Measurements from ENCODE around the gene KRT2. TPM values are rescaled to one million over a fixed set of nuclear protein-coding genes. Genes with fewer than 3 reads are reported as not detected.
"Not testable (repeated sequence)": the region's sequence is repeated elsewhere in the genome, so short reads cannot be mapped to it uniquely, and the experiment has no call there.

KRT2 gene
- total RNA-seq, 1 experiment from 2014 or later: not detected

DNA sequence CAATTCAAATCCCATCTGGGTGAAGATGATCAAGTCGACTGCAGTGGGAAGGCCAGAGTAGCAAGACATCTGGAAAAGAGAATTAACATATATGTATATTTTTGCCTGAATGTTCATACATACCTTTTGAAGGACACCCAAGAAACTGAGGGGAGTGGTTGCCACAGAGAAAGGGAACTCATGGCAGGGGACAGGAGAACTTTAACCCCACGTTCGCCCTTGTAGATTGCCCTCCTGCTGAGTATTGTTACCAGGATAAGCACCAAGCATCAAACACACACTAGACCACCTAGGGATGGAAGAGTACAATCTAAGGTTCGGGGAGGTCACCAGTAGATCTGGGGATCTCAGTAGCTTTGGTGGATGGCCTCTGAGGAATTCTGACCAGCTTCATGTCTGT lies 18.5 kb upstream of the KRT2 start (continued):
- TF ChIP-seq, protein P1, sequence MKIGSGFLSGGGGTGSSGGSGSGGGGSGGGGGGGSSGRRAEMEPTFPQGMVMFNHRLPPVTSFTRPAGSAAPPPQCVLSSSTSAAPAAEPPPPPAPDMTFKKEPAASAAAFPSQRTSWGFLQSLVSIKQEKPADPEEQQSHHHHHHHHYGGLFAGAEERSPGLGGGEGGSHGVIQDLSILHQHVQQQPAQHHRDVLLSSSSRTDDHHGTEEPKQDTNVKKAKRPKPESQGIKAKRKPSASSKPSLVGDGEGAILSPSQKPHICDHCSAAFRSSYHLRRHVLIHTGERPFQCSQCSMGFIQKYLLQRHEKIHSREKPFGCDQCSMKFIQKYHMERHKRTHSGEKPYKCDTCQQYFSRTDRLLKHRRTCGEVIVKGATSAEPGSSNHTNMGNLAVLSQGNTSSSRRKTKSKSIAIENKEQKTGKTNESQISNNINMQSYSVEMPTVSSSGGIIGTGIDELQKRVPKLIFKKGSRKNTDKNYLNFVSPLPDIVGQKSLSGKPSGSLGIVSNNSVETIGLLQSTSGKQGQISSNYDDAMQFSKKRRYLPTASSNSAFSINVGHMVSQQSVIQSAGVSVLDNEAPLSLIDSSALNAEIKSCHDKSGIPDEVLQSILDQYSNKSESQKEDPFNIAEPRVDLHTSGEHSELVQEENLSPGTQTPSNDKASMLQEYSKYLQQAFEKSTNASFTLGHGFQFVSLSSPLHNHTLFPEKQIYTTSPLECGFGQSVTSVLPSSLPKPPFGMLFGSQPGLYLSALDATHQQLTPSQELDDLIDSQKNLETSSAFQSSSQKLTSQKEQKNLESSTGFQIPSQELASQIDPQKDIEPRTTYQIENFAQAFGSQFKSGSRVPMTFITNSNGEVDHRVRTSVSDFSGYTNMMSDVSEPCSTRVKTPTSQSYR (CRISPR knock-in tag; IDR thresholded peaks at IDR 0.05): no peak
- TF ChIP-seq SMAD3 (CRISPR knock-in tag; IDR thresholded peaks at IDR 0.05; ENCODE audit: borderline replicate concordance) (no peak), STAT6 (CRISPR knock-in tag; conservative IDR thresholded peaks at IDR 0.05; ENCODE audit: low read depth) (no peak), GABPB1 (CRISPR knock-in tag; IDR thresholded peaks at IDR 0.05) (no peak)
- TF ChIP-seq, protein P2, sequence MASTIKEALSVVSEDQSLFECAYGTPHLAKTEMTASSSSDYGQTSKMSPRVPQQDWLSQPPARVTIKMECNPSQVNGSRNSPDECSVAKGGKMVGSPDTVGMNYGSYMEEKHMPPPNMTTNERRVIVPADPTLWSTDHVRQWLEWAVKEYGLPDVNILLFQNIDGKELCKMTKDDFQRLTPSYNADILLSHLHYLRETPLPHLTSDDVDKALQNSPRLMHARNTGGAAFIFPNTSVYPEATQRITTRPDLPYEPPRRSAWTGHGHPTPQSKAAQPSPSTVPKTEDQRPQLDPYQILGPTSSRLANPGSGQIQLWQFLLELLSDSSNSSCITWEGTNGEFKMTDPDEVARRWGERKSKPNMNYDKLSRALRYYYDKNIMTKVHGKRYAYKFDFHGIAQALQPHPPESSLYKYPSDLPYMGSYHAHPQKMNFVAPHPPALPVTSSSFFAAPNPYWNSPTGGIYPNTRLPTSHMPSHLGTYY (CRISPR knock-in tag; IDR thresholded peaks at IDR 0.05): no peak
- TF ChIP-seq, protein P3, sequence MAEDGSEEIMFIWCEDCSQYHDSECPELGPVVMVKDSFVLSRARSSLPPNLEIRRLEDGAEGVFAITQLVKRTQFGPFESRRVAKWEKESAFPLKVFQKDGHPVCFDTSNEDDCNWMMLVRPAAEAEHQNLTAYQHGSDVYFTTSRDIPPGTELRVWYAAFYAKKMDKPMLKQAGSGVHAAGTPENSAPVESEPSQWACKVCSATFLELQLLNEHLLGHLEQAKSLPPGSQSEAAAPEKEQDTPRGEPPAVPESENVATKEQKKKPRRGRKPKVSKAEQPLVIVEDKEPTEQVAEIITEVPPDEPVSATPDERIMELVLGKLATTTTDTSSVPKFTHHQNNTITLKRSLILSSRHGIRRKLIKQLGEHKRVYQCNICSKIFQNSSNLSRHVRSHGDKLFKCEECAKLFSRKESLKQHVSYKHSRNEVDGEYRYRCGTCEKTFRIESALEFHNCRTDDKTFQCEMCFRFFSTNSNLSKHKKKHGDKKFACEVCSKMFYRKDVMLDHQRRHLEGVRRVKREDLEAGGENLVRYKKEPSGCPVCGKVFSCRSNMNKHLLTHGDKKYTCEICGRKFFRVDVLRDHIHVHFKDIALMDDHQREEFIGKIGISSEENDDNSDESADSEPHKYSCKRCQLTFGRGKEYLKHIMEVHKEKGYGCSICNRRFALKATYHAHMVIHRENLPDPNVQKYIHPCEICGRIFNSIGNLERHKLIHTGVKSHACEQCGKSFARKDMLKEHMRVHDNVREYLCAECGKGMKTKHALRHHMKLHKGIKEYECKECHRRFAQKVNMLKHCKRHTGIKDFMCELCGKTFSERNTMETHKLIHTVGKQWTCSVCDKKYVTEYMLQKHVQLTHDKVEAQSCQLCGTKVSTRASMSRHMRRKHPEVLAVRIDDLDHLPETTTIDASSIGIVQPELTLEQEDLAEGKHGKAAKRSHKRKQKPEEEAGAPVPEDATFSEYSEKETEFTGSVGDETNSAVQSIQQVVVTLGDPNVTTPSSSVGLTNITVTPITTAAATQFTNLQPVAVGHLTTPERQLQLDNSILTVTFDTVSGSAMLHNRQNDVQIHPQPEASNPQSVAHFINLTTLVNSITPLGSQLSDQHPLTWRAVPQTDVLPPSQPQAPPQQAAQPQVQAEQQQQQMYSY (CRISPR knock-in tag; IDR thresholded peaks at IDR 0.05): no peak

DNA sequence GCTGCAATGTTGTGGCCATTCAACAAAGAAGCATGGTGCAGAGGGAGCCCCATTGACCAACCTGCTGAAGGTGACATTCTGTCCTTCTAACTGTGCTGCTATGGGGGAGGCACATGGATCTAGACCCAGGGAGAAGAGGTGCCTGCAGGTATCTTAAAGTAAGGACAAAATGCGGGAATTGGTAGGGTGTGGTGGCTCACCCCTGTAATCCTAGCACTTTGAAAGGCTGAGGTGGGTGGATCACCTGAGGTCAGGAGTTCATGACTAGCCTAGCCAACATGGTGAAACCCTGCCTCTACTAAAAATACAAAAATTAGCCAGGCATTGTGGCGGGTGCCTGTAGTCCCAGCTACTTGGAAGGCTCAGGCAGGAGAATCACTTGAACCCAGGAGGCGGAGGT lies 17.9 kb upstream of the KRT2 start:
- H3K36me3 Mint-ChIP-seq; POLR2A ChIA-PET; DNase-seq (ENCODE audit: low spot score); H3K4me3 Mint-ChIP-seq; ATAC-seq; H3K4me1 Mint-ChIP-seq; H3K27ac Mint-ChIP-seq; H3K27me3 Mint-ChIP-seq (ENCODE audit: low read depth); H3K9me3 Mint-ChIP-seq: not testable (repeated sequence)
- CTCF ChIA-PET: interaction anchor here (0.6 to 1.1 kb wide), 2 partner anchors 201 to 391 kb away, joined by 3 to 8 read pairs; no protein-coding TSS in a partner anchor

- TF ChIP-seq FOXP1 (CRISPR knock-in tag; IDR thresholded peaks at IDR 0.05; ENCODE audit: borderline replicate concordance) (no peak), KAT7 (CRISPR knock-in tag; IDR thresholded peaks at IDR 0.05; ENCODE audit: borderline replicate concordance) (no peak), TCF7 (CRISPR knock-in tag; IDR thresholded peaks at IDR 0.05; ENCODE audit: low read depth) (no peak)
- CTCF ChIA-PET: interaction anchor here (1.1 kb wide), 1 partner anchor 201 kb away, joined by 8 read pairs; no protein-coding TSS in a partner anchor
- H3K9me3 Mint-ChIP-seq: no peaks in the 10 kb centered on the region
Measured at GRCh38 chr12:52669426-52669825, 17.4 kb upstream of the KRT2 start.

More at GRCh38 chr12:52669426-52669825, 17.4 kb upstream of the KRT2 start:
- H3K27me3 Mint-ChIP-seq (ENCODE audit: low read depth): peaks cover 2% of the 10 kb centered on the region; the same call in 1 of the 2 replicates
- POLR2A ChIA-PET: no interaction called here
- no peak overlapping the region for H3K4me3 Mint-ChIP-seq
- DNase-seq (ENCODE audit: low spot score): no peak
- no peak for ATAC-seq
- no peaks in the 10 kb centered on the region for H3K36me3 Mint-ChIP-seq
- H3K27ac Mint-ChIP-seq: no peak overlapping the region
- no peaks in the 10 kb centered on the region for H3K4me1 Mint-ChIP-seq
